ENCODE data around the gene E2F2. TPM values are rescaled to one million over a fixed set of nuclear protein-coding genes. Genes with fewer than 3 reads are reported as not detected.

E2F2 gene
- polyA plus RNA-seq, 1 experiment, result 0.11 TPM

- ChIA-PET POLR2A (no interaction called here), CTCF (interaction anchor here (1.3 to 23.8 kb wide), 4 partner anchors 8 to 82 kb away, joined by 3 to 644 read pairs (median 16); no protein-coding TSS in a partner anchor)
- no peaks in the 10 kb centered on the region for H3K27me3 ChIP-seq (ENCODE audit: control insufficient read depth, insufficient read depth, low read length)
Observed at GRCh38 chr1:23553231-23554126, 22.4 kb upstream of the E2F2 start.

DNA sequence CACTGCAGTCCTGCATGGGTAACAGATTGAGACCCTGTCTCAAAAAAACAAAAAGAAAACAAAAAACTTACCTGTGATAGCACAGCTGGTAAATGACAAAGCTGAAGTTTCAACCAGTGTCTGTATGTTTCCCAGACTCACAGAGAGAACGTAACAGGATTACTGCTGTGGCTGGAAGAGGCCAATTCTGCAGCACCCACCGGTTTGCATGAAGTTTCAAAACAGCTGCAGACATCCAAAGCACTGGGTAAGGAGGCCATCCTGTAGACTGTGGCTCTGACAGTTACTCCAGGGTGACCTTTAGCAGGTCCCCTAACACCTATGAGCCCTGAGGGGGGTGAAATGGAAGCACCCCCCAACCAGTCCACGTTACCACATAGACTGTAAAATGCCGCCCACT lies 20.8 kb upstream of the E2F2 start:
- Histone ChIP-seq H3K36me3 (ENCODE audit: control insufficient read depth, insufficient read depth, low read length) (no peaks in the 10 kb centered on the region), H3K27me3 (ENCODE audit: control insufficient read depth, insufficient read depth, low read length) (no peaks in the 10 kb centered on the region), H3K4me3 (ENCODE audit: low read depth, low read length) (no peak overlapping the region)
- POLR2A ChIA-PET, result no interaction called here
- TF ChIP-seq, protein P1, sequence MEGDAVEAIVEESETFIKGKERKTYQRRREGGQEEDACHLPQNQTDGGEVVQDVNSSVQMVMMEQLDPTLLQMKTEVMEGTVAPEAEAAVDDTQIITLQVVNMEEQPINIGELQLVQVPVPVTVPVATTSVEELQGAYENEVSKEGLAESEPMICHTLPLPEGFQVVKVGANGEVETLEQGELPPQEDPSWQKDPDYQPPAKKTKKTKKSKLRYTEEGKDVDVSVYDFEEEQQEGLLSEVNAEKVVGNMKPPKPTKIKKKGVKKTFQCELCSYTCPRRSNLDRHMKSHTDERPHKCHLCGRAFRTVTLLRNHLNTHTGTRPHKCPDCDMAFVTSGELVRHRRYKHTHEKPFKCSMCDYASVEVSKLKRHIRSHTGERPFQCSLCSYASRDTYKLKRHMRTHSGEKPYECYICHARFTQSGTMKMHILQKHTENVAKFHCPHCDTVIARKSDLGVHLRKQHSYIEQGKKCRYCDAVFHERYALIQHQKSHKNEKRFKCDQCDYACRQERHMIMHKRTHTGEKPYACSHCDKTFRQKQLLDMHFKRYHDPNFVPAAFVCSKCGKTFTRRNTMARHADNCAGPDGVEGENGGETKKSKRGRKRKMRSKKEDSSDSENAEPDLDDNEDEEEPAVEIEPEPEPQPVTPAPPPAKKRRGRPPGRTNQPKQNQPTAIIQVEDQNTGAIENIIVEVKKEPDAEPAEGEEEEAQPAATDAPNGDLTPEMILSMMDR (IDR thresholded peaks at IDR 0.05; ENCODE audit: insufficient read depth, low read depth, low read length), result no peak
- no peak for DNase-seq (ENCODE audit: low read depth)
- CTCF ChIA-PET, result interaction anchor here (0.9 to 23.8 kb wide), 5 partner anchors 12 to 84 kb away, joined by 3 to 644 read pairs (median 3); no protein-coding TSS in a partner anchor

More at GRCh38 chr1:23553231-23554126, 22.4 kb upstream of the E2F2 start:
- TF ChIP-seq, protein P1 (IDR thresholded peaks at IDR 0.05; ENCODE audit: insufficient read depth, low read depth, low read length), result no peak
- Histone ChIP-seq H3K36me3 (ENCODE audit: control insufficient read depth, insufficient read depth, low read length) (no peaks in the 10 kb centered on the region), H3K4me3 (ENCODE audit: low read depth, low read length) (no peak overlapping the region)
- no peak for DNase-seq (ENCODE audit: low read depth)

DNA sequence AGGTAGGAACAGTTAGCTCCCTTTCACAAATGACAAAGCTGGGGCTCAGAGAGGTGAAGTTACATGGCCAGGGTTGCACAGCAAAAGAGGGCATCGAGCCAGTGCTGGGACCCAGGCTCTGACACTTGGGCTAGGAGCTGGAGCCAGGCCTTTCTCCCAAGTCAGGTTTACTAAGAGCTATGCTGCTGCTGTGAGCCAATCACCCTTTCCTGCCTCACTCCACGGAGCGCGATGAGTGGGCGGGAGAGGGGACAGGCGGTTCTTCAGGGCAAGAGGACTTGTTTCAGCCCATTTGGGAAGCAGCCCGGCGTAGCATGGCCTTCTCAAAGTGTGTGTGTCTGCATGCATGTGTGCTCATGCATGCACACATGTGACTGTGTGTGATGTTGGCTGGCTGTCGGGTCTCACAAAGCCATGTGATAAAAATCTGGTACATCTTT lies 17.7 kb upstream of the E2F2 start:
- DNase-seq (ENCODE audit: low read depth), result no peak
- no peaks in the 10 kb centered on the region for H3K36me3 ChIP-seq (ENCODE audit: control insufficient read depth, insufficient read depth, low read length)
- TF ChIP-seq, protein P1 (IDR thresholded peaks at IDR 0.05; ENCODE audit: insufficient read depth, low read depth, low read length), result no peak
- H3K27me3 ChIP-seq (ENCODE audit: control insufficient read depth, insufficient read depth, low read length), result no peaks in the 10 kb centered on the region
- POLR2A ChIA-PET, result interaction anchor here (0.5 kb wide), 1 partner anchor 8 kb away, joined by 3 read pairs; no protein-coding TSS in a partner anchor
- CTCF ChIA-PET, result interaction anchor here (0.8 to 23.8 kb wide), 2 partner anchors 51 to 87 kb away, joined by 3 to 644 read pairs; no protein-coding TSS in a partner anchor
- no peak overlapping the region for H3K4me3 ChIP-seq (ENCODE audit: low read depth, low read length)

DNA sequence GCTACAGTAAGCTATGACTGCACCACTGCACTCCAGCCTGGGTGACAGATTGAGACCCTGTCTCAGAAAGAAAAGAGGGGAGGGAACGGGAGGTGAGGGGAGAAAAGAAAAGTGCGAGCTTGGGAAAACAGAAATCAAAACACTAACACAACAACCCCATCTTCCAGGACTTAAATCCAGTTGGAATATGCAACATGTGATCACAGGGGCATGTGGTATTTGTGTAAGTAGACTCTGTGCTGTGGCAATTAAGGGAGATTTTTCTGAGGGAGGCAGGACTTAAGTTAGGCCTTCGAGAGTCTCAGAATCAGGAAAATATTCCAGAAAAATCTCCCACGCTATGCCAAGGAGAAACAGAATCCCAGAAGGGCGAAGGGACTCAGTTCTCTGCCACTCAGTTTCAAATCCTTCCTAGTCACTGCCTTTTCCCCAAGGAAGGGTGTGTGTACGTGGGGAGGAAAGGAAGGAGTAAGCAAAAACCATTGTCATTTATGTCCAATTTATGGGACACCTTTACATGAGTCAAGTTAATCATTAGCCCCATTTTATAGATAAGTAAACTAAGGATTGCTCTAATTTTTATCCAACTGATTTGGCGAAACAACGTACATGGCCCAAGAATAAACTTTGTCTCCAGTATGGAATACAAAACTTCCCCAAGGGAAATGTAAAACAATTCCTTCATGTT lies 16.0 kb upstream of the E2F2 start:
- no peak for DNase-seq (ENCODE audit: low read depth)
- POLR2A ChIA-PET, result no interaction called here
- H3K36me3 ChIP-seq (ENCODE audit: control insufficient read depth, insufficient read depth, low read length), result no peaks in the 10 kb centered on the region
- H3K4me3 ChIP-seq (ENCODE audit: low read depth, low read length), result no peak overlapping the region
- CTCF ChIA-PET, result interaction anchor here (0.8 to 23.8 kb wide), 4 partner anchors 21 to 118 kb away, joined by 3 to 644 read pairs (median 23); no protein-coding TSS in a partner anchor
- TF ChIP-seq, protein P1 (IDR thresholded peaks at IDR 0.05; ENCODE audit: insufficient read depth, low read depth, low read length), result no peak
- no peaks in the 10 kb centered on the region for H3K27me3 ChIP-seq (ENCODE audit: control insufficient read depth, insufficient read depth, low read length)

- POLR2A ChIA-PET, result no interaction called here
- no peak for DNase-seq (ENCODE audit: low read depth)
- H3K27me3 ChIP-seq (ENCODE audit: control insufficient read depth, insufficient read depth, low read length), result no peaks in the 10 kb centered on the region
- no peak overlapping the region for H3K4me3 ChIP-seq (ENCODE audit: low read depth, low read length)
- H3K36me3 ChIP-seq (ENCODE audit: control insufficient read depth, insufficient read depth, low read length), result no peaks in the 10 kb centered on the region
- TF ChIP-seq, protein P1 (IDR thresholded peaks at IDR 0.05; ENCODE audit: insufficient read depth, low read depth, low read length), result no peak
- CTCF ChIA-PET, result interaction anchor here (0.7 to 23.8 kb wide), 13 partner anchors 9 to 122 kb away, joined by 3 to 644 read pairs (median 8); partner anchors contain the start of gene ID3
Observed at GRCh38 chr1:23545851-23546250, 14.8 kb upstream of the E2F2 start.
